Stimulated activated CD4-positive, alpha-beta T cell treated with anti-CD3 and anti-CD28 coated beads, Interleukin-15, amount 100 ng/mL, for 24 hours (primary cell): ENCODE data around the gene LEPR.
A peak's percentile ranks its signal among the peaks of the same experiment; 100 is the strongest.
"Not testable (repeated sequence)": the region's sequence is repeated elsewhere in the genome, so short reads cannot be mapped to it uniquely, and the experiment has no call there.

Source experiments
- DNase-seq: peaks from one replicate; pipeline ENCODE4 v3.0.0-alpha.2; 2020

LEPR gene

GRCh38 chr1:65420590-65421350 lies at the start of gene LEPR, which contains the start of gene LEPROT:
TSS of gene LEPR (plus strand) at chr1:65420668. CDS start at chr1:65565566, 144,898 bp downstream.
TSS of gene LEPROT (plus strand) at chr1:65420668. CDS start at chr1:65420725, 57 bp downstream.
- no peak for DNase-seq

GRCh38 chr1:65371544-65371943 lies 48.9 kb upstream of the LEPR start:
- no peak for DNase-seq

DNA sequence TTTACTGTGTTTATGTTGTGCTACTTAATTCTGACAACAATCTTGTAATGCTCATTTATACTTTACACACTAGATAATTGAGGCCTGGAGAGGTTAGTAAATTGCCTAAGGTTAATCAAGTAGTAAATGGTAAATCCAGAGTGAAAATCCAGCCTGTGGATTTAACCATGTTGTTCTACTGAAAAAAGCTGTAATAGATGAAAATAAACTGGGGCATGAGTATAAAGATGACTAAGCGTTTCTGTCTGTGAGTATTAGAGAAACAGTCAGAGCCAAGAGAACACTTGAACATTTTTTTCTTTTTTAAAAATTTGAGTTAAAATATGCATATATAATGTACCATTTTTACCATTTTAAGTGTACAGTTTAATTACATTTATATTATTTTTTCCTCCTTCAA lies 47.9 kb upstream of the LEPR start:
- DNase-seq, result no peak

DNA sequence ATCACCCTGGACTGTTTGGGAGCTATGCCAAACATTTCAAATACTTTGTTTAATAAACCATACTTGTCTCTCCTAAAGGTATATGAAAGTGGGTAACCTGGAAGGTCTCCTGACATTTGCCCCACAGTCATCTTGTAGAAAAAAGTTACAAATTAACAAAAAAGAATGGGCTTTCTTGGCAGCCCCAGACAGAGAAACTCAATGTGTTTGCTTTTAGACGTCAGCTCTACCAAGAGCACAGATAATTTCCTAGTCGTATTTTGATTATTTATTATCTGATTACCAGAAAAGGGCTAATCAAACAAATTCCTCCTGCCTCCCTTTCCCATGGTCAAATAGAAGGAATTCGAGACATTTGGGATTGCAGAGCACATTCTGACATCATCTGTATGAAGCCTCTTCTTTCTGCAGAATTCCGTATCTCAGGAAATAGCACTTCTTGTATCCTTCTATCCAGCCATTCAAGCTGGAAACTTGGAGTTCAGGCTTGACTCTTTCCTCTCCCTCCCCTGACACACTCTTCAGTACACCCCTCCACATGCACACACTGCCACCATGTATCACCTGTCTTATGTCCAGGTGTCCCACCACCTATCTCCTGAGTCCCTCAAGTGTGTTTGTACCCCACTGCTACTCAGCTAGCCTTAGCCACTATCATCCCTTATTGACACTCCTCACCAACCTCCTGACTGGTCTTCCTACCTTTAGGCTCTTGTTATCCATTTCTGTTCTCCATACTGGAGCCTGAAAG lies 42.8 kb upstream of the LEPR start:
- no peak for DNase-seq

GRCh38 chr1:65378247-65378946 lies 42.1 kb upstream of the LEPR start:
- no peak for DNase-seq

- not testable (repeated sequence) for DNase-seq
Observed at GRCh38 chr1:65384426-65384825, 36.0 kb upstream of the LEPR start.

DNA sequence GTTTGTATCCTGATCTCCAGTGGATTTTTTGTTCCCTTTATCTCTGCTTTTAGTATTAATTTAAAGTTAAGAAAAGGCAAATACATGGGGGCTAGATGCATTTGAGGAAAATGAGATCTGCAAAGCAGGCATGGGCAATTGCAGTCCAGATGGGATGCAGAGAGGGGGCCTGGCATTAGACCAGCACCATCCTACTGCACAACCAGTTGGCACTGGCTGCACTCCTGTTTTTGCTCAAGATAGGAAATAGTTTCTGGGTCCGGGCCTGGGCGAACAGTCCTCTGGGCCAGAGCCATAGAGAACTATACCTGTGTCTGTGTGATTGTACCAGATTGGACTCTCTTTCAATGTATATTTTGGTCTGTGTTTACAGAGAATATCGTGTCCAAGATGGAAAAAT lies 34.0 kb upstream of the LEPR start:
- no peak for DNase-seq

DNA sequence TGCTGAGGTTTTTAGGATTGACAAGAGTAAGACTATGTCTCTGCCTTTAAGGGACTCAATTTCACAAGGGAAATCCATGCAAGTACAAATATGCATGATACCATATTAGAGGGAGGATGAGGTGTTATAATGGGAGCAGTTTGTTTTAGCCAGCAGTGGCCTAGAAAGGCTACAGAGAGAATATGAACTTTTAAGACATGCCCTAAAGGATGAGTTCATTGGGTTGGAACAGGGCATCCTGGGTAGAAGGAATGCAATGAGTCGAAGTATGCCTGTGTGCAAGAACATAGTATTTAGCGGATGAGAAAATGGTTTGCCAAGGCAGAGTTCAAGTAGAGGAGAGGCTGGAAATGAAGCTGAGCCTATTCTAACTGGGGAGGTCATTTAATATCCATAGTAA lies 32.6 kb upstream of the LEPR start:
- DNase-seq, result no peak

DNA sequence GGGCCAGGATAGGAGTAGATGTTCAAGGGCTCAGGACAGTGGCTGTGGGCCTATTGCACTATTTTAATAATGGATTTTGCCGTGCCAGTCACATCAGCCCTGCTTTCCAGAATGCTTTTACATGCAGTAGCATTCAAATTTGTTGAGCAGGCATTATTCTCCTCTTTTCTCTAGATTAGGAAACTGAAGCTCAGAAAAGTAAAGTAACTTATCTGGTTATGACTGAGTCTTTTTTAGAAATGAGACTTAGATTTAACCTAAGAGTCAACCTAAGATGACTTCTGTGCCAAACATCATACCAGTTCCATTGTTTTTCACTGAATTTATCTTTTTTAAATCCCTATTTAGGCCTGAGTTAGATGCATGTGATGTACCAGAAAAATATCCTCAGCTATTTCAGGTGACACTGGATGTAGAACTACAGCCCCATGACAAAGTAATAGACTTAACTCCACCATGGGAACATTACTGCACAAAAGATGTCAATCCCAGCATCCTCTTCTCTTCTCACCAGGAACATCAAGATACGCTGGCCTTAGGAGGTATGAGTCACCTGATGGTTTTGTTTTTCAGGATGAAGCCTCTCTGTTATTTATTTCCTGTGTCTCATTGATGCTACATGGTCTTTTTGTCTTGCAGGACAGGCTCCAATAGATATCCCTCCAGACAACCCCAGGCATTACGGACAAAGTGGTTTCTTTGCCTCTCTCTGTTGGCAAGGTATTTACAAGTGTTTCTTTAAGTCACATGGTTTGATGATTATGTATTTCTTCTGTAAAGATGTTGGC lies 31.4 kb upstream of the LEPR start:
- no peak for DNase-seq

GRCh38 chr1:65392497-65392896 lies 28.0 kb upstream of the LEPR start:
- DNase-seq, result no peak

DNA sequence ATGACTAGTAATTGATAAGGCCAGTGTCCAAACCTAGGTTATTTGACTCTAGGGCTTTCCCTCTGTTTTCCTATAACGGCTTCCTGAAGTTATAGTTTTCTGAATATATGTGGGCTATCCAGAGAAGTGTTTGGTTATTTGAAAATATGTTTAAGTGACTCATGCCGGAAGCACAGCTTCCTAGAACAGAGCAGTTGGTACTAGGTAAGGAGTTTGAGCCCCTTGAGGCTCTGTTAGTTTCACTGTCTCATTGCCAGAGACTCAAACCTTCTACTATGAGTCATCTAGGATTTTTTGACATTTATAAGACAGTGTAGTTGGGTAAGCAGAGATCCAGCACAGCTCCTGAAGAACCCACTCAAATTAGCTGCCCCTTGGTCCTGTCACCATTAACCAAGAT lies 27.1 kb upstream of the LEPR start:
- DNase-seq, result peak; percentile 27

DNA sequence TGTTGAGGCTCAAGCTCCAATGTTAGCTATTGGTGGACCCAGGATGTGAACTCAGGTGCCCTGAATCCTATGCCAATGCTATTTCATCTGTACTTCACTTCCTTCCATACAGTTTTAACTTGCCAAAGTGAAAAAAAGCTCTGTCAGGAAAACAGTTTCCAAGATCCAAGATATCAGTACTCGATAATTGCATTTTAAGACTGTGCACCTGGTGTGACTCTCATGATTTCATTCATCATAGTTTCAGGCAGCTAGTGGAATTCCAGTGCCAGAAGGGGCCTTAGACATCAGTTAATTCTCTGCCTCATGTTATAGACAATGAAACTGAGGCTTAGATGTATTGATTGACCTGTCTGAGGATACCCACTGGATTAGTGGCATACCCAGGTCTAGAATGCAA lies 26.5 kb upstream of the LEPR start:
- no peak for DNase-seq

GRCh38 chr1:65395887-65396612 lies 24.4 kb upstream of the LEPR start:
- DNase-seq, result no peak

- no peak for DNase-seq
Observed at GRCh38 chr1:65398083-65398482, 22.4 kb upstream of the LEPR start.

DNA sequence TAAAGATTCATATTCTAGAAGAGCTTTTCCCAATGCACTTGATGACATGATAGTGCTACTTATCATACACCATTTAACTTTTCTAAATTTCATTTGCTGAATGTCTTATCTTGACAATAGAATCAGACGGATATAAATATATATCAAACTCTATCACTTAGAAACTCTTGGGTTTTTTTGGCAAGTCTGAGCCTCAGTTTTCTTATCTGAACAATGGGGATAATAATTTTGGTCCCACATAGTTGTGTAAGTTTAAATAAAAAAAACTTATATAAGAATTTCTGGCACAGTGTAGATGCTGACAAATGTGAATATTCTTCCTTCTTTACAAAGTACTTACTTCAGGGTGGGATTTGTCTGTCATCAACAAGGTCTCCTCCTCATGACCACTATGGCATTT lies 21.5 kb upstream of the LEPR start:
- no peak for DNase-seq

GRCh38 chr1:65401612-65402011 lies 18.9 kb upstream of the LEPR start:
- no peak for DNase-seq

- no peak for DNase-seq
Observed at GRCh38 chr1:65404941-65405340, 15.5 kb upstream of the LEPR start.

- no peak for DNase-seq
Observed at GRCh38 chr1:65407877-65408276, 12.6 kb upstream of the LEPR start.

DNA sequence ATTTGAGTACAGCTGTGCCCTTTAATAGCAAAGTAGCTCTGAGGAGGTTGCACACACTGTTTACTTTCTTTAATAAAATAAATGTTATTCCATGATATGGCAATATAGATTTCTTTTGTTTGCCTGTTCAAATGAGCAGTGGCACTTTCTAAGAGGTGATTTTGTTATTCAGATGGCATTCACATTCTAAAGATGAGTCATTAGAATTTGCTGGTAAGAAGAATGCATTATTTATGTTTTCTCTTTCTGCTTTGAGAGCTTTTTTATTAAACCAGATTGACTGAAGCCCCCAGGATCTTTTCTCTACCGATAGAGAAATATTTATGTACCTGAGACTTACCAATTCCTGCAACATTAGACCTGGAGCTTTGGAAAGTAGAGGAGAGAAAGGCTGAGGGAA lies 11.2 kb upstream of the LEPR start:
- DNase-seq, result no peak

- DNase-seq, result no peak
Observed at GRCh38 chr1:65409816-65410326, 10.6 kb upstream of the LEPR start.

DNA sequence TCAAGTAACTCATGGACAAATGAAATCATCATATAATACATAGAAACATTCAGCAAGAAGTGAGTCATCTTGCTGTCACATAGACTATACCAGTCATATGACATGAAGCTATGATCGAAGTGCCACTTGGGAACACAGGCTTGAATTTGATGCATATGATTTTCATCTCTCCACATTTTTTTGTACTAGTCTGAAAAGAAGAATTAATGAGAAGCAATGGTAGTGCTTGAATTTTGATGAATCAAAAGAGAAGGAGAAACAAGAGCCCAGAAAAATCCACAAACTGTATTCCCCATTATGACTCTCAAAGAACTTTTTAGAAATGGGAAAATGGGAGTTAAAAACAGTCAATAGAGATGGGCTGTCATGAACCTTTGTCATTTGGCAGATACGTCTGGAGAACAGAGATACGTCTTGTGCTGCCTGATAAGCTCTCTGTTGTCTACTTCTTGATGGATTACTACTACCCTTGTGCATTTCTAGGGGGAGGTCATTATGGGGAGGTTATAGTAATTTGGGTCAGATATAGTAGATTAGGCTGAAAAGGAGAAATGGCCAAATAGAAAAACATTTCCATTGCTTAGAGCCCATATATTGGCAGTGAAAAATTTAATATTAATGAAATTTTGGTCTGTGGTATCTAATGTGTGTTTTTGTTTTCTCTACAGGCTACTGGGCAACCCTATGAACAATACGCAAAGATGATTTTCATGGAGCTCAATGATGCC lies 8.0 kb upstream of the LEPR start:
- DNase-seq, result no peak
